B cell (primary cell): Measurements from ENCODE around the gene INF2. TPM values are rescaled to one million over a fixed set of nuclear protein-coding genes. Genes with fewer than 3 reads are reported as not detected.

Source experiments
- ATAC-seq: fragments of 200-7000 bp; cut with Tn5 transposase; one replicate; pipeline ENCODE4 v1.10.0; 2021; ENCODE audit warnings: low read depth, mild to moderate bottlenecking, moderate number of reproducible peaks, moderate library complexity
- CTCF ChIA-PET: fragments of 350-600 bp; sonication (Branson Sonifier 250); formaldehyde crosslinking; loops from one replicate; lab custom pipeline; 2021; ENCODE audit warnings: antibody characterized with exemption, inconsistent platforms; lab: Charles Lee
- POLR2A ChIA-PET: fragments of 350-600 bp; sonication (Branson Sonifier 250); formaldehyde crosslinking; loops from one replicate; lab custom pipeline; 2021; ENCODE audit warnings: antibody characterized with exemption; lab: Charles Lee
- DNase-seq: peaks from one replicate; pipeline ENCODE4 v3.0.0; 2013
- H2AFZ ChIP-seq: 2 replicates; pipeline ENCODE4 v1.6.1; 2012; ENCODE audit warnings: mild to moderate bottlenecking, low read depth, low read length; ENCODE audit not compliant: insufficient read depth, poor library complexity, severe bottlenecking
- H3K27ac ChIP-seq, 2 donors: 1 replicate in 1 of 2; 2 replicates in 1 of 2; pipeline ENCODE4 v1.5.1; 2012 to 2013; ENCODE audit warnings: low read length in 2 of 2, mild to moderate bottlenecking in 2 of 2, moderate library complexity in 1 of 2
- H3K27me3 ChIP-seq, 4 experiments: fragments of 200-600 bp in 1 of 4; sonication (generic) in 1 of 4; replicated peaks in 1 of 4; 1 replicate in 2 of 4; 2 replicates in 2 of 4; pipeline versions ENCODE4 v1.6.1 to v1.7.0; 2013 to 2016; ENCODE audit warnings: low read length in 3 of 4, mild to moderate bottlenecking in 2 of 4, mixed read lengths in 1 of 4, moderate library complexity in 1 of 4; ENCODE audit not compliant: insufficient read depth in 4 of 4, control insufficient read depth in 3 of 4; ENCODE audit errors: control extremely low read depth in 1 of 4
- H3K36me3 ChIP-seq, 2 experiments: replicated peaks in 1 of 2; 1 replicate in 1 of 2; 2 replicates in 1 of 2; pipeline versions ENCODE4 v1.6.1 to v1.7.1; 2013; ENCODE audit warnings: low read length in 1 of 2; ENCODE audit not compliant: insufficient read depth in 2 of 2, control insufficient read depth in 1 of 2; ENCODE audit errors: control extremely low read depth in 1 of 2, extremely low read depth in 1 of 2
- H3K4me1 ChIP-seq, 2 donors: fragments of 200-600 bp in 1 of 2; sonication (generic) in 1 of 2; 1 replicate in 1 of 2; 2 replicates in 1 of 2; pipeline versions ENCODE4 v1.5.1 to v1.6.1; 2013 to 2017; ENCODE audit warnings: low read length in 2 of 2; ENCODE audit not compliant: control insufficient read depth in 2 of 2, insufficient read depth in 2 of 2
- H3K4me2 ChIP-seq: replicated peaks from 2 replicates; pipeline ENCODE3; 2012; ENCODE audit warnings: mild to moderate bottlenecking, low read depth, low read length; ENCODE audit not compliant: poor library complexity, severe bottlenecking
- H3K4me3 ChIP-seq, 5 experiments: fragments of 200-600 bp in 1 of 5; sonication (generic) in 1 of 5; 1 replicate in 3 of 5; 2 replicates in 2 of 5; pipeline versions ENCODE4 v1.5.1 to v1.7.0; 2011 to 2016; ENCODE audit warnings: low read length in 4 of 5, mild to moderate bottlenecking in 4 of 5, low read depth in 2 of 5, control low read depth in 1 of 5, moderate library complexity in 1 of 5; ENCODE audit not compliant: insufficient read depth in 1 of 5; ENCODE audit errors: control extremely low read depth in 1 of 5, extremely low read depth in 1 of 5
- H3K79me2 ChIP-seq: fragments of 200-600 bp; sonication (generic); one replicate; pipeline ENCODE4 v1.6.0; 2016; ENCODE audit warnings: low read length; ENCODE audit not compliant: control insufficient read depth, insufficient read depth
- H3K9ac ChIP-seq: fragments of 200-600 bp; sonication (generic); 2 replicates; pipeline ENCODE4 v1.6.1; 2017; ENCODE audit warnings: mild to moderate bottlenecking, low read length, moderate library complexity
- H3K9me3 ChIP-seq, 3 donors: one replicate each; pipeline versions ENCODE4 v1.6.1 to v1.7.1; 2013; ENCODE audit warnings: low read length in 2 of 3; ENCODE audit not compliant: control insufficient read depth in 2 of 3, insufficient read depth in 1 of 3; ENCODE audit errors: control extremely low read depth in 1 of 3
- H4K20me1 ChIP-seq: 2 replicates; pipeline ENCODE4 v1.6.0; 2012; ENCODE audit warnings: mild to moderate bottlenecking, low read length; ENCODE audit not compliant: insufficient read depth, control insufficient read depth, poor library complexity, severe bottlenecking
- H3K27ac Mint-ChIP-seq: one replicate; pipeline ENCODE4 v1.8.0; 2021; ENCODE audit warnings: mixed read lengths
- H3K27me3 Mint-ChIP-seq: one replicate; pipeline ENCODE4 v1.8.0; 2021; ENCODE audit warnings: mixed read lengths
- H3K4me1 Mint-ChIP-seq: one replicate; pipeline ENCODE4 v1.8.0; 2021; ENCODE audit warnings: mixed read lengths
- H3K4me3 Mint-ChIP-seq: one replicate; pipeline ENCODE4 v1.8.0; 2021; ENCODE audit warnings: mixed read lengths
- H3K9me3 Mint-ChIP-seq: one replicate; pipeline ENCODE4 v1.8.0; 2022; ENCODE audit warnings: mixed read lengths; ENCODE audit not compliant: insufficient read depth
- EZH2 ChIP-seq: IDR thresholded peaks from 2 replicates; pipeline ENCODE4 v1.6.1; 2012; ENCODE audit warnings: borderline replicate concordance, low read depth, mild to moderate bottlenecking, moderate library complexity, low read length; ENCODE audit not compliant: insufficient read depth, poor library complexity, severe bottlenecking
- WGBS: methylation state at CpG from one replicate; pipeline ENCODE4 v1.1.5; 2013; ENCODE audit warnings: missing lambda C conversion rate; ENCODE audit not compliant: insufficient coverage; 5-methylcytosine and 5-hydroxymethylcytosine counted together
- intact Hi-C: fragments of 100-400 bp; cut with micrococcal nuclease; formaldehyde crosslinking; loops from one replicate; pipeline ENCODE4 v1.10.0; 2022
- polyA plus RNA-seq: library from polyadenylated mRNA; depleted of rRNA; stranded (reverse); fragments of >200 nt; gene quantifications from 2 replicates; pipeline ENCODE4 v1.2.3, GENCODE V29; 2012
- total RNA-seq, 2 donors: library from RNA; stranded (reverse); fragments of 120-200 nt in 1 of 2; gene quantifications; 1 replicate in 1 of 2; 2 replicates in 1 of 2; pipeline versions ENCODE4 v1.2.3 to v1.2.4, GENCODE V29; 2013 to 2022
- TF ChIP-seq, protein P1 (sequence below): fragments of 200-600 bp; IDR thresholded peaks from one replicate; pipeline ENCODE4 v1.8.0; 2022; ENCODE audit warnings: antibody characterized with exemption, mild to moderate bottlenecking

INF2 gene
- total and polyA plus RNA-seq, 2 donors (not counting 1 experiment from before 2014, with no cell fraction given): 90.2 to 100 TPM

DNA sequence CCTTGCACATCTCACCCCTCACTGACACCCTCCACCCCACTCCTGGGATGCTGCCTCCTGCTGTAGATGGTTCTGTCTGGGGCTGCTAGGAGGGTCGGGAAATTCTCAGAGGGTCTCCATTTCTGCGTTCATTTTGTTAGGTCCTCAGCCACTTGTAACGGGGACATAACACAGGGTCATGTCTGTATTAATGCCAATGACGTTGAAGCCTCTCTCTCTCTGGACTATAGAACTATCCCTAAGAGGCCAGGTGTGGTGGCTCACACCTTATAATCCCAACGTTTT lies 78.2 kb downstream of the INF2 start:
- Histone ChIP-seq H3K79me2 (no peaks in the 10 kb centered on the region), H4K20me1 (no peaks in the 10 kb centered on the region), H3K27me3 (no peaks in the 10 kb centered on the region), H3K4me1 (peaks cover 0 to 8% of the 10 kb centered on the region in 2 donors), H3K27ac (no peak overlapping the region), H3K9me3 (peaks cover 0 to 14% (median 3%) of the 10 kb centered on the region in 3 donors), H3K4me3 (no peak overlapping the region), H2AFZ (no peak overlapping the region), H3K9ac (no peak overlapping the region), H3K4me2 (no peak overlapping the region), H3K36me3 (peaks cover 0 to 10% of the 10 kb centered on the region in 2 experiments)
- intact Hi-C loops: no loop called here
- DNase-seq: no peak
- ChIA-PET CTCF (interaction anchor here (1.4 to 6.1 kb wide), 4 partner anchors 13 to 59 kb away, joined by 4 to 89 read pairs (median 10); no protein-coding TSS in a partner anchor), POLR2A (no interaction called here)
- no peak overlapping the region for H3K4me3 Mint-ChIP-seq
- TF ChIP-seq, protein P1, sequence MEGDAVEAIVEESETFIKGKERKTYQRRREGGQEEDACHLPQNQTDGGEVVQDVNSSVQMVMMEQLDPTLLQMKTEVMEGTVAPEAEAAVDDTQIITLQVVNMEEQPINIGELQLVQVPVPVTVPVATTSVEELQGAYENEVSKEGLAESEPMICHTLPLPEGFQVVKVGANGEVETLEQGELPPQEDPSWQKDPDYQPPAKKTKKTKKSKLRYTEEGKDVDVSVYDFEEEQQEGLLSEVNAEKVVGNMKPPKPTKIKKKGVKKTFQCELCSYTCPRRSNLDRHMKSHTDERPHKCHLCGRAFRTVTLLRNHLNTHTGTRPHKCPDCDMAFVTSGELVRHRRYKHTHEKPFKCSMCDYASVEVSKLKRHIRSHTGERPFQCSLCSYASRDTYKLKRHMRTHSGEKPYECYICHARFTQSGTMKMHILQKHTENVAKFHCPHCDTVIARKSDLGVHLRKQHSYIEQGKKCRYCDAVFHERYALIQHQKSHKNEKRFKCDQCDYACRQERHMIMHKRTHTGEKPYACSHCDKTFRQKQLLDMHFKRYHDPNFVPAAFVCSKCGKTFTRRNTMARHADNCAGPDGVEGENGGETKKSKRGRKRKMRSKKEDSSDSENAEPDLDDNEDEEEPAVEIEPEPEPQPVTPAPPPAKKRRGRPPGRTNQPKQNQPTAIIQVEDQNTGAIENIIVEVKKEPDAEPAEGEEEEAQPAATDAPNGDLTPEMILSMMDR: no peak
- TF ChIP-seq EZH2: no peak
- ATAC-seq: no peak
- H3K27me3 Mint-ChIP-seq: no peaks in the 10 kb centered on the region
- peaks cover 8% of the 10 kb centered on the region for H3K4me1 Mint-ChIP-seq
- H3K9me3 Mint-ChIP-seq: no peaks in the 10 kb centered on the region
- H3K27ac Mint-ChIP-seq: no peak overlapping the region
- WGBS: 97% methylated on average over 5 of the region's 5 CpGs

DNA sequence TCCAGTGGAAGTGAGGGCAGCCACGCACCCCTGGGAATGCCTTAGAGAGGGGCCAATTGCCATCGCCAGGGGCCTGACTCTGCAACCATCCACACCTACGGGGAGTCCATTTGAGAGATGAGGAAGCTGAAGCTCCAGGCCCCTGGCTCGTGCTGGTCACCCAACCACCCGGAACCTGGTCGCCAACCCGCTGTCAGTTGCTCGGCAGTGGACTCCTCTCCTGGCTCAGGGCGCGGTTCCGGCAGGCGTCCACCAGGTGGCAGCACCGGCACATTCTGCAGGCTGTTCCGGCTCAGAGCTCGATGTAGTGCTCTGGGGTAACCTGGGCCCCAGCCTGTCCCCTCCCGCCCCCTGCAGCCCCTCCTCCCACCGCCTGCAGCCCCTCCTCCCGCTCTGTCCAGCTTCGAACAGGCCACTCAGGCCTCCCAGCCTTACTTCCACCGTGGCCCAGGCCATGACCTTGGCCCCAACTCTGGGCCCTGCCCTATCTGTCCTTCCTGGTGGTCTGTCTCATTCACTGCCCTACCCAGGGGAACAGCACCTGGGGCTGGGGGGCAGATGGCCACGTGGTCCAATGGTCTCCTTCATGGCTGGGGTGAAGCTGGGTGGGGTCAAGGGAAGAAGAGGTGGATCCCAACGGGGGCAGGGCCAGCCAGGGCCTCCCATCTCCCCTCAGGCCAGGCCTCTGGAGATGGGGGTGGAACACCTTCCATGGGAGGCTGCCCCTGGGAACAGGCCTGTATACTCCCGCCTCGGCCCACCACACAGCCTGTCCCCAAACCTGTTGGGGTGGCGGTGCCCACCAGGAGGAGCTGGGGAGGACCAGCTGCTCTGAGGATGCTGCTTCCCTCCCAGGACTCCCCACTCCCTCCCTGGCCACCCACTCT lies 79.3 kb downstream of the INF2 start:
- no peak overlapping the region for H3K4me3 ChIP-seq
- H3K27me3 ChIP-seq: no peaks in the 10 kb centered on the region
- no peak overlapping the region for H3K27ac ChIP-seq
- Mint-ChIP-seq H3K27ac (no peak overlapping the region), H3K4me3 (no peak overlapping the region), H3K9me3 (no peaks in the 10 kb centered on the region), H3K4me1 (peaks cover 8% of the 10 kb centered on the region), H3K27me3 (no peaks in the 10 kb centered on the region)
- no peaks in the 10 kb centered on the region for H4K20me1 ChIP-seq
- H2AFZ ChIP-seq: peak overlapping the region; percentile 30
- intact Hi-C loops: loop anchor here (1.0 kb wide), 3 partner anchors 16 to 58 kb away; partner anchors contain the start of gene ZBTB42
- ChIA-PET CTCF (interaction anchor here (0.6 to 6.1 kb wide), 27 partner anchors 9 to 278 kb away, joined by 3 to 89 read pairs (median 4); partner anchors contain the start of genes PLD4, SIVA1 and ZBTB42), POLR2A (interaction anchor here (1.0 to 1.1 kb wide), 2 partner anchors 16 to 57 kb away, joined by 3 to 4 read pairs; partner anchors contain the start of gene SIVA1)
- ATAC-seq: peak; percentile 95
- peaks cover 0 to 8% of the 10 kb centered on the region in 2 donors for H3K4me1 ChIP-seq
- WGBS: 20% methylated on average over 20 of the region's 25 CpGs
- H3K9me3 ChIP-seq: peaks cover 0 to 14% (median 3%) of the 10 kb centered on the region in 3 donors
- peak overlapping the region; percentile 23 for H3K4me2 ChIP-seq
- no peaks in the 10 kb centered on the region for H3K79me2 ChIP-seq
- peak; percentile 88 for DNase-seq
- no peak for TF ChIP-seq EZH2
- TF ChIP-seq, protein P1: peak; percentile 95
- no peak overlapping the region for H3K9ac ChIP-seq
- H3K36me3 ChIP-seq: peaks cover 0 to 10% of the 10 kb centered on the region in 2 experiments
